Activated CD8-positive, alpha-beta T cell treated with anti-CD3 and anti-CD28 coated beads for 36 hours (primary cell): ENCODE results near the gene GXYLT2. TPM values are rescaled to one million over a fixed set of nuclear protein-coding genes. Genes with fewer than 3 reads are reported as not detected.

Experiments used
- ATAC-seq: fragments of 200-7000 bp; cut with Tn5 transposase; one replicate; pipeline ENCODE4 v1.10.0; 2021; ENCODE audit warnings: mild to moderate bottlenecking, moderate library complexity
- CTCF ChIA-PET: fragments of 350-600 bp; sonication (Branson Sonifier 250); formaldehyde crosslinking; loops from one replicate; lab custom pipeline; 2021; ENCODE audit warnings: antibody characterized with exemption; lab: Charles Lee
- POLR2A ChIA-PET: fragments of 350-600 bp; sonication (Branson Sonifier 250); formaldehyde crosslinking; loops from one replicate; lab custom pipeline; 2021; ENCODE audit warnings: antibody characterized with exemption; lab: Charles Lee
- DNase-seq: peaks from one replicate; pipeline ENCODE4 v3.0.0-alpha.2; 2020
- H3K27ac Mint-ChIP-seq: one replicate; pipeline ENCODE4 v1.8.0; 2021; ENCODE audit warnings: mild to moderate bottlenecking, mixed read lengths
- H3K27me3 Mint-ChIP-seq: one replicate; pipeline ENCODE4 v1.8.0; 2021; ENCODE audit warnings: mixed read lengths
- H3K36me3 Mint-ChIP-seq: one replicate; pipeline ENCODE4 v1.8.0; 2021; ENCODE audit warnings: low read depth, mixed read lengths
- H3K4me1 Mint-ChIP-seq: one replicate; pipeline ENCODE4 v1.8.0; 2021; ENCODE audit warnings: low read depth, mixed read lengths
- H3K4me3 Mint-ChIP-seq: one replicate; pipeline ENCODE4 v1.8.0; 2021; ENCODE audit warnings: mild to moderate bottlenecking, moderate library complexity, mixed read lengths
- H3K9me3 Mint-ChIP-seq: one replicate; pipeline ENCODE4 v1.8.0; 2021; ENCODE audit warnings: mixed read lengths
- CTCF ChIP-seq: fragments of 200-600 bp; IDR thresholded peaks from one replicate; pipeline ENCODE4 v1.8.0; 2022; ENCODE audit warnings: antibody characterized with exemption, mild to moderate bottlenecking
- intact Hi-C: fragments of 100-400 bp; cut with micrococcal nuclease; formaldehyde crosslinking; loops from one replicate; pipeline ENCODE4 v1.10.0; 2022
- total RNA-seq, 2 experiments: library from RNA; stranded (reverse); gene quantifications; one replicate each; pipeline ENCODE4 v1.2.3, GENCODE V29; 2021

Gene GXYLT2
- total RNA-seq, 2 experiments from 2014 or later, result 0.11 to 0.92 TPM

- no peak for TF ChIP-seq CTCF
- POLR2A ChIA-PET, result no interaction called here
- Mint-ChIP-seq H3K4me1 (peaks cover 23% of the 10 kb centered on the region), H3K9me3 (no peaks in the 10 kb centered on the region), H3K27ac (no peak overlapping the region), H3K36me3 (peaks cover 24% of the 10 kb centered on the region), H3K4me3 (no peak overlapping the region), H3K27me3 (no peaks in the 10 kb centered on the region)
- CTCF ChIA-PET, result interaction anchor here (1.0 to 1.9 kb wide), 4 partner anchors 10 to 173 kb away, joined by 3 to 5 read pairs (median 3); no protein-coding TSS in a partner anchor
- DNase-seq, result no peak
- intact Hi-C loops, result loop anchor here (5.0 kb wide), 2 partner anchors 42 to 53 kb away; no protein-coding TSS in a partner anchor
- ATAC-seq, result no peak
Measured at GRCh38 chr3:72995337-72995736, 107.5 kb downstream of the GXYLT2 start.

DNA sequence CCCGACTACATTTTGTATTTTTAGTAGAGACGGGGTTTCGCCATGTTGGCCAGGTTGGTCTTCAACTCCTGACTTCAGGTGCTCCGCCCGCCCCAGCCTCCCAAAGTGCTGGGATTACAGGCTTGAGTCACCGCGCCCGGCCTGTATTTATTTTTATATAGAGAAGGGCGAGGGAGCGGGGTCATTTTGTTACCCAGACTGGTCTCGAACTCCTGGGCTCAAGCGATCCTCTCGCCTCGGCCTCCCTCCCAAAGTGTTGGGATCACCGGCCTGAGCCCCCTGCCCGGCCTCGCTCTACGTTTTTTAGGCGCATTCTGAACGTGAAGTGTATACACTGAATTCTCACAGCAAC lies 108.3 kb downstream of the GXYLT2 start:
- ChIA-PET POLR2A (interaction anchor here (1.1 to 2.5 kb wide), 2 partner anchors 42 to 148 kb away, joined by 3 to 9 read pairs; partner anchors contain the start of gene SHQ1), CTCF (interaction anchor here (1.0 to 1.9 kb wide), 5 partner anchors 8 to 61 kb away, joined by 3 to 5 read pairs (median 3); no protein-coding TSS in a partner anchor)
- no peak for ATAC-seq
- intact Hi-C loops, result loop anchor here (5.0 kb wide), 2 partner anchors 41 to 54 kb away; no protein-coding TSS in a partner anchor
- Mint-ChIP-seq H3K27ac (peak overlapping the region; percentile 97), H3K4me1 (peaks cover 28% of the 10 kb centered on the region), H3K4me3 (peak overlapping the region; percentile 88), H3K36me3 (peaks cover 31% of the 10 kb centered on the region), H3K9me3 (no peaks in the 10 kb centered on the region), H3K27me3 (no peaks in the 10 kb centered on the region)
- TF ChIP-seq CTCF, result no peak
- peak; percentile 14 for DNase-seq

DNA sequence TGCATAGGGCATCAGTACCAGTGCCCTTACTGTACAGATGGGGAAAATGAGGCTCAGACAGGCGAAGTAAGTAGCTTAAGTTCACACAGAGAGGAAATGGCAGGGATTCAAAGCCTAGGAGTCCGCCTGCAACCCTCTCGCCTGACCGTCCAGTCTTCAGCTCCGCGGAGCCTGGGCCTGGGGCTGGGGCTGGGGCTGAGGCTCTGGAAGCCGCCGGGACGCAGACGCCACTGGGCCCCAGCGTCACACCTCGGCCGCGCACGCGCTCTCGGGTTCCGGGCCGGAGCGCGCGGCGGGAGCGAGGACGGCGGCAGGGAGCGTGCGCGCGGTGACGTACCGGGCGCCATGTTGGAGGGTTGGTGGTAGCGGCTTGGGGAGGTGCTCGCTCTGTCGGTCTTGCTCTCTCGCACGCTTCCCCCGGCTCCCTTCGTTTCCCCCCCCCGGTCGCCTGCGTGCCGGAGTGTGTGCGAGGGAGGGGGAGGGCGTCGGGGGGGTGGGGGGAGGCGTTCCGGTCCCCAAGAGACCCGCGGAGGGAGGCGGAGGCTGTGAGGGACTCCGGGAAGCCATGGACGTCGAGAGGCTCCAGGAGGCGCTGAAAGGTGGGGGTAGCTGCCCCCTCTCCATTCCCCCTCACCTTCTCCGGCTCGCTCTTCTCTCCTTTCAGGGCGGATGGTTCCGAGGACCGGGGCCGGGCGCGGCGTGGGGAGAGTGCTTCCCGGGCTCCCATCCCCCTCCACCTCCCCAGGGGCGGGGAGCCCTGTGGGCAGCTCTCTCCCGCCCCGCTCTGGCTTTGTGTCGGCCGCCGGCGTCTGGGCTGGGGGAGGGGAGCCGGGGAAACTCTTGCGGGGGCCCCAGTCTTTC lies 108.9 kb downstream of the GXYLT2 start, which contains the start of gene PPP4R2:
Gene PPP4R2 (plus strand): TSS at position 339 of the 861 bp plus-strand sequence. CDS start 227 bp downstream, at position 566.
- no peak for TF ChIP-seq CTCF
- Mint-ChIP-seq H3K27me3 (no peaks in the 10 kb centered on the region), H3K9me3 (no peaks in the 10 kb centered on the region), H3K4me3 (peak within 1 kb of the TSS; percentile 88), H3K36me3 (peaks cover 33% of the 10 kb centered on the region), H3K27ac (peak within 1 kb of the TSS; percentile 97), H3K4me1 (peaks cover 34% of the 10 kb centered on the region)
- DNase-seq, result peak; percentile 91
- CTCF ChIA-PET, result interaction anchor here (0.7 to 2.5 kb wide), 11 partner anchors 9 to 89 kb away, joined by 3 to 11 read pairs (median 3); no protein-coding TSS in a partner anchor
- ATAC-seq, result peak; percentile 89
- intact Hi-C loops, result loop anchor here (5.0 kb wide), 2 partner anchors 41 to 54 kb away; no protein-coding TSS in a partner anchor
- POLR2A ChIA-PET, result interaction anchor here (1.1 to 2.5 kb wide), 4 partner anchors 21 to 149 kb away, joined by 3 to 9 read pairs (median 3); partner anchors contain the start of gene SHQ1

DNA sequence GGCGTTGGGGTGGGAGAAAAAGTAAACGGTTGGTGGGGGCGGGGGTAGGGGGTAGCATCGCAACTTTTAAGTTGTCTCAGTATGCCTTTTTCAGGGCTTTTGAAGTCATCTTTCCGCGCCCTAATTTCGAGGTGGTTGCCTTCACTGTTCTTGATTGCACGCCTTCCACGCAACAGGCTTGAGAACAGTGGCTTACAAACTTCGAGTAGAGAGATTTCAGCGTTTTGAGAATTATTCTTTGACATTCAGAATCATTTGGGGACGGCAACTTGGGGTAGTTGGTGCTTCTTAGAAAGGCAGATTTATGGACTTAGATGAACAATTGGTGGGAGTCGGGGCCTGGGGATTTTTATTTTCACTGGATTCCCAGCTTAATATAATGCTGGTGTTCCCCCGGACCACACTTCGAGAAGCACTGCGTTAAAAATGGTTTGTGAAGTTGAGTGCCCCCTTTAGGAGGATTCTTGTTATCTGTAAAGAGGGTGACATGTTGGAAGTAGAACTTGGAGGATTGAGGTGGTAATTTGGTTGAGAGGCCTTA lies 109.6 kb downstream of the GXYLT2 start:
- Mint-ChIP-seq H3K9me3 (no peaks in the 10 kb centered on the region), H3K4me1 (peaks cover 41% of the 10 kb centered on the region), H3K27ac (peak overlapping the region; percentile 97), H3K4me3 (peak overlapping the region; percentile 88), H3K36me3 (peaks cover 40% of the 10 kb centered on the region), H3K27me3 (no peaks in the 10 kb centered on the region)
- ChIA-PET POLR2A (interaction anchor here (1.1 to 2.5 kb wide), 4 partner anchors 12 to 61 kb away, joined by 3 to 9 read pairs (median 4); no protein-coding TSS in a partner anchor), CTCF (interaction anchor here (0.7 to 2.5 kb wide), 9 partner anchors 16 to 146 kb away, joined by 3 to 11 read pairs (median 3); no protein-coding TSS in a partner anchor)
- intact Hi-C loops, result loop anchor here (5.0 kb wide), 2 partner anchors 40 to 55 kb away; no protein-coding TSS in a partner anchor
- DNase-seq, result peak; percentile 68
- TF ChIP-seq CTCF, result peak; percentile 73
- peak; percentile 22 for ATAC-seq
